DND-41 (cell line): Measurements from ENCODE around the gene PPP1R15B.

Source experiments
- ATAC-seq: fragments of 200-7000 bp; cut with Tn5 transposase; 3 replicates; pipeline ENCODE4 v1.9.1; 2021; ENCODE audit warnings: low read depth; ENCODE audit not compliant: insufficient read depth
- DNase-seq: peaks from one replicate; pipeline ENCODE4 v3.0.0-alpha.2; 2020
- H2AFZ ChIP-seq: 2 replicates; pipeline ENCODE4 v1.6.0; 2012; ENCODE audit warnings: low read depth, low read length
- H3K27ac ChIP-seq: 2 replicates; pipeline ENCODE4 v1.5.1; 2012; ENCODE audit warnings: low read length, inconsistent platforms
- H3K27me3 ChIP-seq: fragments of 200-600 bp; sonication (generic); 2 replicates; pipeline ENCODE4 v1.6.0; 2012; ENCODE audit warnings: low read length, mild to moderate bottlenecking, inconsistent platforms; ENCODE audit not compliant: insufficient read depth, poor library complexity
- H3K36me3 ChIP-seq: 2 replicates; pipeline ENCODE4 v1.5.1; 2012; ENCODE audit warnings: low read length, inconsistent platforms; ENCODE audit not compliant: insufficient read depth
- H3K4me1 ChIP-seq: 2 replicates; pipeline ENCODE4 v1.5.1; 2012; ENCODE audit warnings: mild to moderate bottlenecking, low read length; ENCODE audit not compliant: insufficient read depth
- H3K4me2 ChIP-seq: 2 replicates; pipeline ENCODE4 v1.6.0; 2012; ENCODE audit warnings: mild to moderate bottlenecking, moderate library complexity, low read length, inconsistent platforms; ENCODE audit not compliant: insufficient read depth
- H3K4me3 ChIP-seq, 2 experiments: fragments of 200-600 bp in 1 of 2; shearing (Covaris generic) in 1 of 2; 2 replicates each; pipeline ENCODE4 v1.5.1; 2012 to 2016; ENCODE audit warnings: inconsistent platforms in 2 of 2, low read length in 2 of 2, mild to moderate bottlenecking in 2 of 2, low read depth in 1 of 2, moderate library complexity in 1 of 2
- H3K79me2 ChIP-seq: 2 replicates; pipeline ENCODE4 v1.6.0; 2012; ENCODE audit warnings: low read length, inconsistent platforms; ENCODE audit not compliant: insufficient read depth
- H3K9ac ChIP-seq: 2 replicates; pipeline ENCODE4 v1.6.0; 2012; ENCODE audit warnings: low read depth, mild to moderate bottlenecking, inconsistent platforms, low read length, moderate library complexity
- H3K9me3 ChIP-seq: 2 replicates; pipeline ENCODE4 v1.5.1; 2012; ENCODE audit warnings: low read length, moderate library complexity, mild to moderate bottlenecking, inconsistent platforms; ENCODE audit not compliant: insufficient read depth, severe bottlenecking
- H4K20me1 ChIP-seq: 2 replicates; pipeline ENCODE4 v1.6.0; 2012; ENCODE audit warnings: low read length; ENCODE audit not compliant: insufficient read depth
- EZH2 ChIP-seq: IDR thresholded peaks from 3 replicates; pipeline ENCODE4 v1.6.1; 2012; ENCODE audit warnings: borderline replicate concordance, low read depth, mild to moderate bottlenecking, moderate library complexity, low read length, inconsistent platforms; ENCODE audit not compliant: severe bottlenecking
- TF ChIP-seq, protein P1 (sequence below): IDR thresholded peaks from 2 replicates; pipeline ENCODE4 v1.5.1; 2012; ENCODE audit warnings: borderline replicate concordance, low read length, moderate library complexity, mild to moderate bottlenecking; ENCODE audit not compliant: poor library complexity, severe bottlenecking; ENCODE audit errors: extremely low read depth

Gene PPP1R15B

DNA sequence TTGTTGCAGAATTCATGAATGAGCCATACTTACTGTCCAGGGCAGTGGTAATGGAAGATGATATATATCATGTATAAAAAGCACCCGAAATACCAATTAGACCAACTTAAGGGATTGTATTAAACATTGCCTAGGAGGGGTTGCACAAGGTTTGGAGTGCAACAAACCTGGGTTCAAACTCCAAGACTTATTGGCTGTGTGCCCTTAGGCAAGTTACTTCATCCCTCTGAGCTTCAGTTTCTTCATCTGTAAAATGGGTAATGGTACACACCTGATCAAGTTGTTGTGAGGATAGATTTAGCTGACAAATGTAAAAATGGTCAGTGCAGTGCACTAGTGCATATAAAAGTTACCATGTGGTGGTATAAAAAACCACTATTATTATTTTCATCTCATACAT, 9.8 kb upstream of the PPP1R15B start:
- Histone ChIP-seq H2AFZ (no peak overlapping the region), H3K27me3 (no peaks in the 10 kb centered on the region), H3K4me2 (no peak overlapping the region), H3K9ac (no peak overlapping the region), H3K9me3 (no peaks in the 10 kb centered on the region), H3K4me3 (no peak overlapping the region), H3K4me1 (peaks cover 3% of the 10 kb centered on the region; the same call in 1 of the 2 replicates), H4K20me1 (no peaks in the 10 kb centered on the region), H3K79me2 (no peaks in the 10 kb centered on the region), H3K27ac (no peak overlapping the region), H3K36me3 (peaks cover 34% of the 10 kb centered on the region)
- DNase-seq (no peak), ATAC-seq (no peak)
- TF ChIP-seq, protein P1, sequence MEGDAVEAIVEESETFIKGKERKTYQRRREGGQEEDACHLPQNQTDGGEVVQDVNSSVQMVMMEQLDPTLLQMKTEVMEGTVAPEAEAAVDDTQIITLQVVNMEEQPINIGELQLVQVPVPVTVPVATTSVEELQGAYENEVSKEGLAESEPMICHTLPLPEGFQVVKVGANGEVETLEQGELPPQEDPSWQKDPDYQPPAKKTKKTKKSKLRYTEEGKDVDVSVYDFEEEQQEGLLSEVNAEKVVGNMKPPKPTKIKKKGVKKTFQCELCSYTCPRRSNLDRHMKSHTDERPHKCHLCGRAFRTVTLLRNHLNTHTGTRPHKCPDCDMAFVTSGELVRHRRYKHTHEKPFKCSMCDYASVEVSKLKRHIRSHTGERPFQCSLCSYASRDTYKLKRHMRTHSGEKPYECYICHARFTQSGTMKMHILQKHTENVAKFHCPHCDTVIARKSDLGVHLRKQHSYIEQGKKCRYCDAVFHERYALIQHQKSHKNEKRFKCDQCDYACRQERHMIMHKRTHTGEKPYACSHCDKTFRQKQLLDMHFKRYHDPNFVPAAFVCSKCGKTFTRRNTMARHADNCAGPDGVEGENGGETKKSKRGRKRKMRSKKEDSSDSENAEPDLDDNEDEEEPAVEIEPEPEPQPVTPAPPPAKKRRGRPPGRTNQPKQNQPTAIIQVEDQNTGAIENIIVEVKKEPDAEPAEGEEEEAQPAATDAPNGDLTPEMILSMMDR, result no peak
- TF ChIP-seq EZH2, result no peak

DNA sequence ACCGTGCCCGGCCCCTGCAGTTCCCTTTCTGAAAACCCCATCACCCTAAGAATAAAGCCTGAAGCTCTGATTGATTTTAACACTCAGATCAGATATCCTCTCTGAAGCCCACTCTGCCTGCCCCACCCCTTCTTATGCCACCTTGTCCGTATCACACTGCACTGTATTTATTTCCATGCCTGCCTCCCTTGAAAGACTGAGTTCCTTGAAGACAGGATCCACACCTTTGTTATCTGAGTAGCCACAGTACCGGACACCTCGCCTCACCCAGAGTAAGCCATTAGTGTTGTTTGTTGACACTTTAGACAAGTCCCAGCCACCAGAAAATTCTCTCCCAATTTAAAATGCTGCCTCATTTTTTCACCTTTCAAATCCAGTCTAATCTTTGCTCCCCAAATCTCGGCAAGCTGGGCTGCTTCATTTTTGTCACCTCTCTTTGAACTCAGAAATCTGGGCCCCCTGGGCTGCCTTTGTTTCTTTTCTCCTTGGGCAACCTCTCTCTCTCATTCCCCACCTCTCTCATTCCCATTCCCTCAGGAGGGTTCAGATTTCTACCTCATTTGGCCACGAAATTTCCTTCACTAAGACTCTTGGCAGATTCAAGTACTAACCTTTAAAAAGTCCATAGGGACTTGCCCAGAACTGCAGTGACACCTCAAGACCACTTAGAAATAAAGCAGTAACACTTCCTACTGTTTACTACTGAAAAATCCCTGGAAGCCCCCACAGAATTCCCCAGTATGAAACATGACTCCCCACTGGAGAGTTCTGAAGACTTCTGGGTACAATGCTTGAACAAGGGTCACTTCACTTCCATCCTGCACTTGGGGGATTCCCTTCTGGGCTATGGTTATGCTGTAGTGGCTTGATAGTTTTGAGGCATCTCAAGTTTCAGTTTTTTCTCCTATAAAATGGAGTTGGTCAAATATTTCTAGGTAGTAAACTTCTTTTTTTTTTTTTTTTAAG, 8.7 kb upstream of the PPP1R15B start:
- ATAC-seq, result no peak
- Histone ChIP-seq H3K4me1 (peaks cover 3% of the 10 kb centered on the region; the same call in 1 of the 2 replicates), H3K27ac (no peak overlapping the region)

DNA sequence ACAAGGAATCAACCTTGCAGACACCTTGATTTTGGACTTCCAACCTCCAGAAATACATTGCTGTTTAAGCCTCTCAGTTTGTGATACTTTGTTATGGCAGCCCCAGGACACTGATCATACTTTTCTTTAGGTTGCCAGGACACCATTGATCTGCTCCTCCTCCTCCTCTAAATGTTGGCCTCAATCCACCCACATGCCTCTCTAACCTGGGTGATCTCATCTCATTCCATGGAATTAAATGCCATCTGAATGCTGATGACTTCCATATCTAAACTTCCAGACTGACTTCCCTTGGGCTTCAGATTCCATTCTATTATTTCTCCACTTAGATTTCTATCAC, 7.4 kb upstream of the PPP1R15B start:
- no peak overlapping the region for H3K27ac ChIP-seq
- H3K4me2 ChIP-seq, result no peak overlapping the region
- no peak overlapping the region for H2AFZ ChIP-seq
- H3K27me3 ChIP-seq, result no peaks in the 10 kb centered on the region
- H3K36me3 ChIP-seq, result peaks cover 14% of the 10 kb centered on the region
- no peak overlapping the region for H3K9ac ChIP-seq
- H4K20me1 ChIP-seq, result no peaks in the 10 kb centered on the region
- no peak overlapping the region for H3K4me3 ChIP-seq
- no peak for DNase-seq
- no peaks in the 10 kb centered on the region for H3K9me3 ChIP-seq
- H3K79me2 ChIP-seq, result no peaks in the 10 kb centered on the region
- no peak for ATAC-seq
- H3K4me1 ChIP-seq, result peaks cover 3% of the 10 kb centered on the region; the same call in 1 of the 2 replicates
- no peak for TF ChIP-seq EZH2
- TF ChIP-seq, protein P1, result no peak

More for the DNA sequence above, 8.7 kb upstream of the PPP1R15B start:
- Histone ChIP-seq H3K4me2 (no peak overlapping the region), H4K20me1 (no peaks in the 10 kb centered on the region), H3K9me3 (no peaks in the 10 kb centered on the region), H3K9ac (no peak overlapping the region), H3K79me2 (no peaks in the 10 kb centered on the region), H3K27me3 (no peaks in the 10 kb centered on the region), H3K4me3 (no peak overlapping the region), H3K36me3 (peaks cover 23% of the 10 kb centered on the region), H2AFZ (no peak overlapping the region)
- no peak for DNase-seq
- TF ChIP-seq EZH2, result no peak
